ENCODE measurements around the gene ZNF804A.

The ZNF804A gene

DNA sequence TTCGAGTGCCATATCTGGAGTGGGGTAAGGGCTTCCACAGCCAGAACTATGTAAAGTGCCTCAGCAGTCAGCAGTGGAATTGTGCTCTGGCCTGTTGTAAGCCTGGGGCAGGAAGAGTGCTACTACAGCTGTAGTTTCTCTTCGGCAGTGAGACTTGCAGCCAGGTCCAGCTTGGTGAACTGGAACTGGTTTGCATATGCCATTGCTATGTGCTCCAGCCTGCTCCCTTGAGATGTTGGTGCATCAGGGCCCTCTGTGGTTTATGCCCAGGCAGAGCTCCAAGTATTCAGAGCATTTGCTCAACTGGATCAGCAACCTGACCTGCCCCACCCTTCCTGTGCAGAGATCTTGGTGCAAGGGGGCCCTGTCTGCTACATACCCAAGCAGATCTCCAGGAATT lies 47.8 kb downstream of the ZNF804A start:
- no peak overlapping the region for H3K4me3 Mint-ChIP-seq
- H3K27ac Mint-ChIP-seq = no peak overlapping the region
- no peaks in the 10 kb centered on the region for H3K36me3 Mint-ChIP-seq
- H3K9me3 Mint-ChIP-seq (ENCODE audit: low read depth) = peaks cover 24% of the 10 kb centered on the region
- H3K4me1 Mint-ChIP-seq (ENCODE audit: low read depth) = no peaks in the 10 kb centered on the region
- H3K27me3 Mint-ChIP-seq = no peaks in the 10 kb centered on the region

DNA sequence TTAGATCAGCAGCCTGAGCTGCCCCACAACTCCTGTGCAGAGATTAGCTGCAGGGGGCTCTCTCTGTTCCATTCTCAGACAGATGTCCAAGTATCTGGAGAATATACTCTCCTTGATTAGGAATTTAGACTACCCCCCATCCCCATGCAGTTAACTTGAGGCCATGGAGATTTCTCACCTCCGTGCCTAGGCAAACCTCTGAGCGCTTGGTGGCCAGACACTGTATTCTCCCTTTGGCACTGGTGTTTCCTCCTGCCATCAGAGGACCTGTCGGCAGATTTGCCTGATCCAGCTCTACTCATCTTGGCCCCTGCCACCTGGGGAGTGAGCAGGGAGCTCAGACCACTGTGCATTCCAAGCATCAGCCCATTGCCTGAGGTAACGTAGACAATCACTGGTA lies 48.3 kb downstream of the ZNF804A start:
- H3K4me1 Mint-ChIP-seq (ENCODE audit: low read depth) = no peaks in the 10 kb centered on the region
- H3K36me3 Mint-ChIP-seq = no peaks in the 10 kb centered on the region
- no peak overlapping the region for H3K27ac Mint-ChIP-seq
- H3K4me3 Mint-ChIP-seq = no peak overlapping the region
- no peaks in the 10 kb centered on the region for H3K27me3 Mint-ChIP-seq
- peaks cover 24% of the 10 kb centered on the region for H3K9me3 Mint-ChIP-seq (ENCODE audit: low read depth)

DNA sequence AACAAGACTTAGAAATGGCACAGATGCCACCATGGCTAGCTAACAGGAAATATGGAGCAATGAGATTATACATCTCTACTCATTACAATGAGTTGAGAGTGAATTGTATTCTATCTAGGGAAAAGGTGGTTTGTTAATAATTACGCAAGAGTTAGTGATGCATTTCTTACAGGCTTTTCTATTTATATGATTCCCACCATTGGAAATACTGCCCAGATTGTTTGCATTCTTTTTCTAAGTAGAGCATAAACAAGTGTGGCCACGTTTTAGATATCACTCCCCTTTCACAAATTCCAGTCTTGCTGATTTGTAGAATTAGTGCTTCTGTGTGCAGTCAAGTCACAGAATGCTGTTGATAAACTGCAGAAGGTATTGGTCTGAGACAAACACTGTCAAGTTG lies 56.6 kb downstream of the ZNF804A start:
- no peaks in the 10 kb centered on the region for H3K36me3 Mint-ChIP-seq
- H3K4me3 Mint-ChIP-seq = no peak overlapping the region
- peaks cover 4% of the 10 kb centered on the region for H3K9me3 Mint-ChIP-seq (ENCODE audit: low read depth)
- H3K4me1 Mint-ChIP-seq (ENCODE audit: low read depth) = no peaks in the 10 kb centered on the region
- no peak overlapping the region for H3K27ac Mint-ChIP-seq
- H3K27me3 Mint-ChIP-seq = no peaks in the 10 kb centered on the region

DNA sequence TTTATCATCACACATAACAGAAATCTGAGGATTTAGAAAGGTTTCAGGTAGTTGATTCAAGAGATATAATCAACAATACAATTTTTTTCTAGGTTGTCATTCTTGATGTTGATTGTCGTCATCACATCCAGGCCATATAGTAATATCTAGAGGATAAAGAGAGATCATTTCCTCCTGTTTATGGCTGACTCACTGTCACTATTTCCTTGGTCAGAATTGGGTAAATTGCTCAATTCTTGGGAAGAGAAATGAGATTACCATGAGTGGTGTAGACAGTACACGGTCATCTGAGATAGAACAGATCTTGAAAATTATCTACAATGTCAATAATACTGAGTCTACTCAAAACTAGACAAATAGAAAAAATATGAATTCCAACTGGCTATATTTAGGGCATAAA lies 78.8 kb downstream of the ZNF804A start:
- no peaks in the 10 kb centered on the region for H3K36me3 Mint-ChIP-seq
- no peaks in the 10 kb centered on the region for H3K27me3 Mint-ChIP-seq
- H3K27ac Mint-ChIP-seq = no peak overlapping the region
- no peaks in the 10 kb centered on the region for H3K9me3 Mint-ChIP-seq (ENCODE audit: low read depth)
- H3K4me3 Mint-ChIP-seq = no peak overlapping the region
- H3K4me1 Mint-ChIP-seq (ENCODE audit: low read depth) = no peaks in the 10 kb centered on the region

DNA sequence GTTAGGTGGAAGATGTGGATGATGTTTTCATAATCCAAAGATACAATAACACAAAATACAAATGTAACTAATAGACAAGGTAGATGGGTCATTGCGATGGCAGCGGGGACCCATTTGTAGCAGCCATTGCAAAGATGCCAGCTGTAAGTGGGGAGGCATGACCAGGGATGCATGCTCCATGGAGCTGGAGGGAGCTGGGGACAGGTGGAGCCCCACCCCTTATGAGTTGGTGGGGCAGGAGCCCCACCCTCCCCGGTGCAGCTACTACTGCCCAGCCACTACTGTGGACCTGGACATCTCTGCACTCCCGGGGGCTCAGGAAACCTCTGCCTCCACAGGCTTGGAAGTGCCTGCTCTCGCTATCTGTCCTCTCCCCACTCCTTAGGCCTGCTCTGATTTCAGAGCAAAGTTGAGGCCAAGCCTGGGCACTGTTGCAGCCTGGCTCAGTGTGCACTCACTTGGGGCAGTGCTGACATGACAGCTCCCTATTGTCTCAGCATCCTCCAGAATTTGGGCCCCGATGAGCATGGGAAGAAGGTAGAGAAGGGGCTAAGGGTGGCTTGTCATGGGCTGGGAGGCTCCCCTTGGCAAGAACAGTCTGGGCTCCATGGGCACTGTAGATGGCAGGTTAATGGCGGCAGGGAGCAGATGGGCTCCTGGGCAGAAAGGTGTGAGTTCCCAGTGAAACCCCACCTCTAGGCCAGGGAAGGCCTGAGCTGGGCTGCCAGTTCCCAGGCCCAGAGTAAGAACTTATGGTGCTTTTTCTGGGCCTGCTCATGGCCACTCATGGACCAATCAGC lies 81.1 kb downstream of the ZNF804A start:
- Mint-ChIP-seq H3K4me1 (ENCODE audit: low read depth) (no peaks in the 10 kb centered on the region), H3K9me3 (ENCODE audit: low read depth) (no peaks in the 10 kb centered on the region), H3K4me3 (no peak overlapping the region), H3K27ac (no peak overlapping the region), H3K27me3 (no peaks in the 10 kb centered on the region), H3K36me3 (no peaks in the 10 kb centered on the region)

DNA sequence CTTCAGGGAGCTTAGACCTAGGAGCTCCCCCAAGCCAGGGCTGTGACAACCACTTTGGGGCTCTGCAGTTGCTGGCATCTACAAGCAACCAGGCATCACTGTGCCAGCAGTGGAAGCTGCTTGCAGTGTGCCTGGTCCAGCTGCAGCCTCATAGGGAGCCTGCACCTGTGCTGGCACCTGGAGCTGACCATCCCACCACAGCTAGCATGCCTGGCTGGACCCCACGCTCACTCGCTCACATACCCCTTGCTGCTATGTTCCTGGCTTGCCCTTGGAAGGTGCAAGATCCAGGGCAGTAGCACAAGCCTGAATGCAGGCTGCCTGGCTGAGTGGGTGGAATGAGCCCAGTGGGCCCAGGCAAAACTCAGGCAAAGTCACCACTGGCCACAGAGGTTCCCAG lies 82.5 kb downstream of the ZNF804A start:
- Mint-ChIP-seq H3K27me3 (no peaks in the 10 kb centered on the region), H3K4me1 (ENCODE audit: low read depth) (no peaks in the 10 kb centered on the region), H3K9me3 (ENCODE audit: low read depth) (no peaks in the 10 kb centered on the region)

DNA sequence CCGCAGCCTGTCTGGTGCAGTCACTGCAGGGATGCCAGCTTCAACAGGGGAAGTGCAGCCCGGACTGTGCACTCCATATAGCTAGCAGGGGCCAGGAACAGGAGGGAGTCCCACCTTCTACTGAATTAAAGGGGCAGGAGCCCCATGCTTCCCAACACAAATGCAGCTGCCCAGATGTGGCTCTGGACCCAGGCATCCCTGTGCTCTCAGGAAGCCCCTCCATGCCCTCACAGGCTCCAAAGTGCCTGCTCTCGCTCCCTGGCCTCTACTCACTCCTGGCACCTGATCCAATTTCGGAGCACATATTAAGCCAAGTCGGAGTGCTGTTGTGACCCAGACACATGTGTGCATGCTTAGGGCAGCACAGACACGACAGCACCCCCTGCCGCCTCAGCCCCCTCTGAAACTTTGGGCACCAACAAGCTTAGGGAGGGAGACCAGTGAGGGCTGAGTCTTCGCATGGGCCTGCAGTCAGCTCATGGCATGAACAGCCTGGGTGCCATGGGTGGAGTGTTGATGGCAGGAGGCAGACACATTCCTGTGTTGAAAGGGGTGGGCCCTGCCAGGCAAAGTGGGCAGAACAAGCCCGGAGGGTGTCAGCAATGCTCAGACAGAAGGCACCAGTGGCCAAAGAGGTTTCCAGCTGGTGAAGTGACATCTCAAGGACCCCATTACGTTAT lies 83.5 kb downstream of the ZNF804A start:
- H3K4me1 Mint-ChIP-seq (ENCODE audit: low read depth) = no peaks in the 10 kb centered on the region
- no peaks in the 10 kb centered on the region for H3K36me3 Mint-ChIP-seq
- H3K27me3 Mint-ChIP-seq = no peaks in the 10 kb centered on the region
- H3K4me3 Mint-ChIP-seq = no peak overlapping the region
- H3K27ac Mint-ChIP-seq = no peak overlapping the region
- H3K9me3 Mint-ChIP-seq (ENCODE audit: low read depth) = no peaks in the 10 kb centered on the region

More for the DNA sequence above, 82.5 kb downstream of the ZNF804A start:
- Mint-ChIP-seq H3K36me3 (no peaks in the 10 kb centered on the region), H3K4me3 (no peak overlapping the region), H3K27ac (no peak overlapping the region)

DNA sequence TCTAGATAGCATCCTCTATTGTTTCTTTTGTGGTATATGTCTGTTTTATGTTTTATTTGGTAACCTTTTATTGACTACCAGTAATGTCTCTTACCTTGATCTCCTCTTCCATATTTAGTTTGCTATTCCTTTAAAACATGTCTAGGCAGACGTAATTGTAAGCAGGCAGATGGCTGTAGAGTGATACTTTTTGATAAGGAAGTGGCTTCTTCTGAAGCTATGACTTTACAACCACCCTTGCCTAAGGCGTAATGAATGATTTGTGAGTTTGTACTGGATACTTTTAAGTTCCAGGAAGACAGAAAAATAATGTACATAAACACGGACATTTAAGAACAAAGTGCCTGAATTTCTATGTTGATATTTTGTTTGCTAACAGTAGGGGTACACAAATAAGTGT lies 85.6 kb downstream of the ZNF804A start:
- Mint-ChIP-seq H3K4me3 (no peak overlapping the region), H3K27me3 (no peaks in the 10 kb centered on the region)

DNA sequence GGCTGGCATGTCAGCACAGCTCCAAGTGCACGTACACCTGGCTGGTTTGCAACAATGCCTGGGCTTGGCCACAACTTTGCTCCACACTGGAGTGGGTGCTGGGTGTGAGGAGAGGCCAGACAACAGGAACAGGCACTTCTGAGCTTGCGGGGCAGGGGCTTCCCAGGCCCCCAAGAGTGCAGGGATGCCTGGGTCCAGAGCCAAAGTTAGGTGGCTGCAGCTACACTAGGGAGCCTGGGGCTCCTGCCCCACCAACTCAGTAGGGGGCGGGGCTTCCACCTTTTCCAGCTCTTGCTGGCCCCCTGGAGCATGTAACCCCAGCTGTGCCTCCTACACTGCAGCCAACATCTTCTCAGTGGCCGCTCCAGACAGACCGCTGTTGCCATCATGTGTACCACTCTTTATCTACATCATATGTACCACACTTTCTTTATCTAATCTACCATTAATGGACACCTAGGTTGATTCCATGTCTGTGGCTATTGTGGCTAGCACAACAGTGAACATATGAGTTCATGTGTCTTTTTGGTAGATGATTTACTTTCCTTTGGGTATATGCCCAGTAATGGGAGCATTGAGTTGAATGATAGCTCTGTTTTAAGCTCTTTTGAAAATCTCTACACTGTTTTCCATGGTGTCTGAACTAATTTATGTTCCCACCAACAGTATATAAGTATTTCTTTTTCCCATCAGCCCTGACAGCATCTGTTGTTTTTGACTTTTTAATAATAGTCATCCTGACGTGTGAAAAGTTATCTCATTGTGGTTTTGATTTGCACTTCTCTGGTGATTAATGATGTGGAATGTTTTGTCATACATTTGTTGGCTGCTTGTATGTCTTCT lies 87.9 kb downstream of the ZNF804A start:
- H3K27ac Mint-ChIP-seq = no peak overlapping the region
- no peaks in the 10 kb centered on the region for H3K27me3 Mint-ChIP-seq
- no peaks in the 10 kb centered on the region for H3K9me3 Mint-ChIP-seq (ENCODE audit: low read depth)
- no peaks in the 10 kb centered on the region for H3K36me3 Mint-ChIP-seq
- H3K4me3 Mint-ChIP-seq = no peak overlapping the region
- no peaks in the 10 kb centered on the region for H3K4me1 Mint-ChIP-seq (ENCODE audit: low read depth)

More for the DNA sequence above, 85.6 kb downstream of the ZNF804A start:
- Mint-ChIP-seq H3K27ac (no peak overlapping the region), H3K9me3 (ENCODE audit: low read depth) (no peaks in the 10 kb centered on the region), H3K36me3 (no peaks in the 10 kb centered on the region), H3K4me1 (ENCODE audit: low read depth) (no peaks in the 10 kb centered on the region)

DNA sequence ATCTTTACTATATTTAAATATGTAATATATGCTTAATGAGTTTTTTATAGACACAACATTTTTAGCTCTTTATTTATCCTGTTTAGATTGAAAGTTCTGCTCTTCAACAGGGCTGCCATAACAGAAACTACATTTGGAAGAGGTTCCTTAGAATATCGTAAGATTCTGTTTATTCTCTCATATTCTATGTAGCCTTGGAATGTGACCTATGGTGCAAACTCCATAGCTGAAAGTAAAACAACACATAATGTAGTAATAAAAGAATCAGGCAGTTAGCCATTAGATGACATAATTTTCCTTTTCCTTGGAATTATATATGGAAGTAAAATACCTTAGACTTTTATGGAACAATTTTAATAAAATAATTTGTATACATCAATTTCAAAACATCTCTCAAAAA lies 91.3 kb downstream of the ZNF804A start:
- Mint-ChIP-seq H3K27me3 (no peaks in the 10 kb centered on the region), H3K27ac (no peak overlapping the region), H3K9me3 (ENCODE audit: low read depth) (no peaks in the 10 kb centered on the region), H3K4me1 (ENCODE audit: low read depth) (no peaks in the 10 kb centered on the region), H3K36me3 (no peaks in the 10 kb centered on the region), H3K4me3 (no peak overlapping the region)

DNA sequence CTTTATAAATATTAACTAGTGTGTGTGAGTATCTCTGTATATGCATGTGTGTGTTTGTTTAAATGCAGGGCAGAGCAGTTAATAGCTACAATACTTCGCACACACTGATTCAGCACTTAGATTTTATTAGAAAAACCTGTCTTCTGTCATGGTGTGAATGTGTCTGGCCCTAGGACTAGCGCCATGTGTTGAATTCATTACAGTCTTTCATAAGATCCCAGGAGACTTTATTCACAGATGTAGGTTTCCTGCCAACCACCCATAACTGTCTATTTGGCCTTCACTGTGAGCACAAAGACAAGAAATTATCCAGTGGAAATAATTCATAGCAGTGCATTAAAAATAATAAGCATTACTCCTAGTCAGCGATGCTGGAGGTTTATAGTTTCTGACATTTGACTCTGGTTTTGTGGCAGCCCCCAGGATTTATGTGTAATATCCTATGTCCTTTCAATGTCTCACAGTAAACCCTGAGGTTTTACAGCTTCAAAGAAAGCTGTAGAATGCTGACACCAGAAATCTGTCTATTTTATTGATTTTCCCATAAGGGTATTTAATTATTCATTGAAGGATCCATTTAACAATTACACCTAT lies 93.9 kb downstream of the ZNF804A start:
- Mint-ChIP-seq H3K27ac (no peak overlapping the region), H3K27me3 (no peaks in the 10 kb centered on the region), H3K9me3 (ENCODE audit: low read depth) (no peaks in the 10 kb centered on the region), H3K4me3 (no peak overlapping the region), H3K4me1 (ENCODE audit: low read depth) (no peaks in the 10 kb centered on the region), H3K36me3 (no peaks in the 10 kb centered on the region)

DNA sequence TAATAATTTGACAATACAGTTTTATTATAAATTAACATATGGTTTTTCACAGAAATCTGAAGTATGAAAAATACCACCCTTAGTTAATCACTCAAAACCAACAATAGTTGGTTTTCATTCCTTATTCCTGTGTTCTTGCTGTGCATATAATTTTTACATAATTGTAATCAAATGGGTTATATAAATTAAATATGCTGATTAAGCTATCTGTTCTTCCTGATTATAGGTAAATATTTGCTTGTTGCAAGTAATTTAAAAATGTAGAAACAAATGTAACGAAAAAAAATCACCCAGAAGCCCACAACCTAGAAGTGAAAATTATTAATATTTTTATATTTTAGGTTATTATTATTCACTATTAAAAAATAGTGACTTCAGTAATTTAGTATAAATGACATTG lies 98.3 kb downstream of the ZNF804A start:
- Mint-ChIP-seq H3K27ac (no peak overlapping the region), H3K9me3 (ENCODE audit: low read depth) (no peaks in the 10 kb centered on the region), H3K4me1 (ENCODE audit: low read depth) (no peaks in the 10 kb centered on the region)

DNA sequence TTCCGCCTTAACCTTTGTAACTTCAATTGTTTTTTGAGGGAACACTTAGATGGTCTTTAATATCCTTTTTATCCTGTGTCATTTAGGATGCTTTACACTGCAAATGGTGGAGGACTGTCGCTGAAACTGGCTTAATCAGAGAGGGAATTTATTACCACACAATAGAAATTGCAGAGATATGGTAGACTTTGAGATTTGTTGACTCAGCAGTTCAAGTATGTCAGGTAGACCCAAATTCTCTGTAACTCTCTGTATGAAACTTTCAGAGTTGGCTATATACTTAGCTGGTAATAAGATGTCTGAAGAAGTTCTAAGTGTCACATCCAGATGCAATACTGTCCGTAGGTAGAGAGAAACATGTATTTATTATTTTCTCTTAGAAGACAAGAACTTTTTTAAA lies 100.1 kb downstream of the ZNF804A start:
- Mint-ChIP-seq H3K4me1 (ENCODE audit: low read depth) (no peaks in the 10 kb centered on the region), H3K4me3 (no peak overlapping the region), H3K36me3 (no peaks in the 10 kb centered on the region), H3K27ac (no peak overlapping the region), H3K27me3 (no peaks in the 10 kb centered on the region), H3K9me3 (ENCODE audit: low read depth) (peaks cover 4% of the 10 kb centered on the region)

More for the DNA sequence above, 98.3 kb downstream of the ZNF804A start:
- Mint-ChIP-seq H3K4me3 (no peak overlapping the region), H3K27me3 (no peaks in the 10 kb centered on the region), H3K36me3 (no peaks in the 10 kb centered on the region)

DNA sequence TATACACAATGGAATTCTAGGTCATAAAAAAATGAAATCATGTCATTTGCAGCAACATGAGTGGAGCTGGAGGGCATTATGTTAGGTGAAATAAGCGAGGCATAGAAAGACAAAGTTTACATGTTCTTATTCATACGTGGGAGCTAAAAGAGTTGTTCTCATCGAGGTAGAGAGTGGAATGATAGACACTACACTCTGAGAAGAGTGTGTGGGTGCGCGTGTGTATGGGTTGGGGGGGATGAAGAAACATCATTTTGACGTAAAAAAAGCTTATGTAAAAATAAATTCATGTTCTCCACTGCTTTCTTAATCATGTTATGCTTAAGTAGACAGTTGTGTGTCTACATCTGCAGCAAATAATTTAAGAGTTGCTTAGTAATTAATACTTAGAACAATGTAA lies 123.6 kb downstream of the ZNF804A start:
- Mint-ChIP-seq H3K27me3 (no peaks in the 10 kb centered on the region), H3K4me1 (ENCODE audit: low read depth) (no peaks in the 10 kb centered on the region), H3K27ac (no peak overlapping the region), H3K36me3 (no peaks in the 10 kb centered on the region), H3K9me3 (ENCODE audit: low read depth) (peaks cover 4% of the 10 kb centered on the region), H3K4me3 (no peak overlapping the region)

DNA sequence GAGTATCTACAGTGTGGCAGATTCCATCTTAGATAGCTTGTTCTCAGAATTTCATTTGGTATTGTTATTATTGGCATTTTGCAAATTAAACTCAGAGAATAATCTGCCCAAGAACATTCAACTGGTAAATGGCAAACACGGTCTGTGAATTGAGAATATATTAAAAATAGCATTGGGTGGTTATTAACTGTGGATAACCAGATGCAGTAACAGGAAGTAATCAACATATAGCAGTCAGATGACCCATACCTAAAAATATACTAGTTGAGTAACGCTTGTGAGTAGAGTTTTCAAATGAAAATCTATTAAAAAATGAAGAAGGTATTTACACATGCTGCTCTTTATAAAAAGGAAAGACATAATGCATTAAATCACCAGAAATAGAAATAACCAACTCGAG lies 129.5 kb downstream of the ZNF804A start:
- peaks cover 8% of the 10 kb centered on the region for H3K9me3 Mint-ChIP-seq (ENCODE audit: low read depth)
- no peak overlapping the region for H3K4me3 Mint-ChIP-seq
- no peaks in the 10 kb centered on the region for H3K36me3 Mint-ChIP-seq
- no peaks in the 10 kb centered on the region for H3K27me3 Mint-ChIP-seq
- H3K27ac Mint-ChIP-seq = no peak overlapping the region
- no peaks in the 10 kb centered on the region for H3K4me1 Mint-ChIP-seq (ENCODE audit: low read depth)
